WTC11 (cell line): ENCODE measurements around the gene LHPP.

Experiments
- ATF3 ChIP-seq: sonication (generic); formaldehyde crosslinking; conservative IDR thresholded peaks from 2 replicates; pipeline ENCODE4 v1.8.1; 2022; ENCODE audit warnings: mild to moderate bottlenecking, missing genetic modification reagents
- CTCF ChIP-seq: fragments of 200-600 bp; IDR thresholded peaks from 2 replicates; pipeline ENCODE4 v1.8.0; 2022; ENCODE audit warnings: antibody characterized with exemption
- MAX ChIP-seq: sonication (generic); formaldehyde crosslinking; IDR thresholded peaks from 2 replicates; pipeline ENCODE4 v1.8.0; 2022; ENCODE audit warnings: mild to moderate bottlenecking, missing genetic modification reagents
- NR2C2 ChIP-seq: sonication (generic); formaldehyde crosslinking; IDR thresholded peaks from 2 replicates; pipeline ENCODE4 v1.8.0; 2022; ENCODE audit warnings: mild to moderate bottlenecking, missing genetic modification reagents
- SP1 ChIP-seq: sonication (generic); formaldehyde crosslinking; conservative IDR thresholded peaks from 2 replicates; pipeline ENCODE4 v1.8.1; 2022; ENCODE audit warnings: missing genetic modification reagents
- TCF7 ChIP-seq: sonication (generic); formaldehyde crosslinking; IDR thresholded peaks from 2 replicates; pipeline ENCODE4 v1.8.0; 2022; ENCODE audit warnings: mild to moderate bottlenecking, low read depth, missing genetic modification reagents, moderate library complexity
- TF ChIP-seq, protein P1 (sequence below): sonication (generic); formaldehyde crosslinking; IDR thresholded peaks from 2 replicates; pipeline ENCODE4 v1.8.1; 2022; ENCODE audit warnings: mild to moderate bottlenecking, missing genetic modification reagents, moderate library complexity, borderline replicate concordance
- TF ChIP-seq, protein P2 (sequence below): sonication (generic); formaldehyde crosslinking; IDR thresholded peaks from 2 replicates; pipeline ENCODE4 v1.8.1; 2023; ENCODE audit warnings: mild to moderate bottlenecking, missing genetic modification reagents, moderate library complexity

- TF ChIP-seq NR2C2 (CRISPR knock-in tag) (no peak), ATF3 (CRISPR knock-in tag) (no peak), TCF7 (CRISPR knock-in tag) (no peak), MAX (no peak), CTCF (no peak), SP1 (CRISPR knock-in tag) (no peak)
- TF ChIP-seq, protein P1, sequence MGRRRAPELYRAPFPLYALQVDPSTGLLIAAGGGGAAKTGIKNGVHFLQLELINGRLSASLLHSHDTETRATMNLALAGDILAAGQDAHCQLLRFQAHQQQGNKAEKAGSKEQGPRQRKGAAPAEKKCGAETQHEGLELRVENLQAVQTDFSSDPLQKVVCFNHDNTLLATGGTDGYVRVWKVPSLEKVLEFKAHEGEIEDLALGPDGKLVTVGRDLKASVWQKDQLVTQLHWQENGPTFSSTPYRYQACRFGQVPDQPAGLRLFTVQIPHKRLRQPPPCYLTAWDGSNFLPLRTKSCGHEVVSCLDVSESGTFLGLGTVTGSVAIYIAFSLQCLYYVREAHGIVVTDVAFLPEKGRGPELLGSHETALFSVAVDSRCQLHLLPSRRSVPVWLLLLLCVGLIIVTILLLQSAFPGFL (CRISPR knock-in tag): no peak
- TF ChIP-seq, protein P2, sequence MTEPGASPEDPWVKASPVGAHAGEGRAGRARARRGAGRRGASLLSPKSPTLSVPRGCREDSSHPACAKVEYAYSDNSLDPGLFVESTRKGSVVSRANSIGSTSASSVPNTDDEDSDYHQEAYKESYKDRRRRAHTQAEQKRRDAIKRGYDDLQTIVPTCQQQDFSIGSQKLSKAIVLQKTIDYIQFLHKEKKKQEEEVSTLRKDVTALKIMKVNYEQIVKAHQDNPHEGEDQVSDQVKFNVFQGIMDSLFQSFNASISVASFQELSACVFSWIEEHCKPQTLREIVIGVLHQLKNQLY: no peak
Observed at GRCh38 chr10:124541076-124541903, 79.7 kb downstream of the LHPP start.
